Lower leg skin (tissue), 4 donors: ENCODE measurements around the gene RNF13. TPM values are rescaled to one million over a fixed set of nuclear protein-coding genes. Genes with fewer than 3 reads are reported as not detected.
"Not testable (repeated sequence)": the region's sequence is repeated elsewhere in the genome, so short reads cannot be mapped to it uniquely, and the experiment has no call there.

Experiments
- DNase-seq, 2 donors: peaks; one replicate each; pipeline ENCODE4 v3.0.0-alpha.2; 2019; ENCODE audit warnings: low spot score in 2 of 2
- H3K4me3 ChIP-seq: fragments of 200-600 bp; sonication (generic); 2 replicates; pipeline ENCODE4 v1.5.1; 2017; ENCODE audit warnings: mild to moderate bottlenecking, low read depth; ENCODE audit not compliant: poor library complexity, severe bottlenecking
- CTCF ChIP-seq, 3 donors: fragments of 450-650 bp; IDR thresholded peaks; one replicate each; pipeline ENCODE4 v1.5.1; 2016; ENCODE audit warnings: antibody characterized with exemption in 3 of 3, mild to moderate bottlenecking in 3 of 3, moderate library complexity in 2 of 3
- POLR2A ChIP-seq, 2 donors: fragments of 450-650 bp; IDR thresholded peaks; one replicate each; pipeline ENCODE4 v1.6.1; 2016 to 2017; ENCODE audit warnings: antibody characterized with exemption in 2 of 2, mild to moderate bottlenecking in 1 of 2, moderate library complexity in 1 of 2
- WGBS, 2 donors: methylation state at CpG; one replicate each; pipeline ENCODE4 v1.1.5; 2018; 5-methylcytosine and 5-hydroxymethylcytosine counted together
- intact Hi-C: fragments of 100-400 bp; cut with DNase I; formaldehyde crosslinking; loops from one replicate; pipeline ENCODE4 v1.15.0; 2023; ENCODE audit warnings: low total_unique reads
- total RNA-seq, 4 donors: library from RNA; depleted of rRNA; stranded (reverse); fragments of >200 nt; gene quantifications; one replicate each; pipeline ENCODE4 v1.1.0, GENCODE V29; 2016

Gene RNF13
- total RNA-seq, 4 donors from 2014 or later: 53.1 to 101 (median 86.5) TPM

GRCh38 chr3:149975919-149976318, 162.9 kb downstream of the RNF13 start:
- no peak for DNase-seq
- intact Hi-C loops: loop anchor here (10.0 kb wide), 1 partner anchor 239 kb away; no protein-coding TSS in a partner anchor
- no peak overlapping the region for H3K4me3 ChIP-seq
- TF ChIP-seq CTCF (IDR thresholded peaks at IDR 0.05) (no peak), POLR2A (IDR thresholded peaks at IDR 0.05) (no peak)

- no peak overlapping the region for H3K4me3 ChIP-seq
- DNase-seq: no peak
- WGBS, 2 donors: 33 to 34% methylated on average over 2 of the region's 2 CpGs
- TF ChIP-seq CTCF (IDR thresholded peaks at IDR 0.05) (no peak), POLR2A (IDR thresholded peaks at IDR 0.05) (no peak)
- intact Hi-C loops: loop anchor here (10.0 kb wide), 1 partner anchor 237 kb away; no protein-coding TSS in a partner anchor
Observed at GRCh38 chr3:149977386-149977785, 164.4 kb downstream of the RNF13 start.

- intact Hi-C loops, H3K4me3 ChIP-seq, DNase-seq: not testable (repeated sequence)
- 71 to 83% methylated on average over 3 to 6 of the region's 10 CpGs for whole genome bisulfite sequencing, 2 donors
Observed at GRCh38 chr3:149981979-149982378, 169.0 kb downstream of the RNF13 start.

- DNase-seq, H3K4me3 ChIP-seq, intact Hi-C loops: not testable (repeated sequence)
- WGBS, 2 donors: 97 to 98% methylated on average over 32 of the region's 32 CpGs
Observed at GRCh38 chr3:149983053-149983452, 170.0 kb downstream of the RNF13 start.

- 91 to 92% methylated on average over 4 of the region's 4 CpGs for WGBS, 2 donors
- no peak for DNase-seq
- intact Hi-C loops: no loop called here
- TF ChIP-seq POLR2A (IDR thresholded peaks at IDR 0.05) (no peak), CTCF (IDR thresholded peaks at IDR 0.05) (no peak)
- H3K4me3 ChIP-seq: no peak overlapping the region
Observed at GRCh38 chr3:149983628-149984027, 170.6 kb downstream of the RNF13 start.

- DNase-seq: no peak
- H3K4me3 ChIP-seq: no peak overlapping the region
- WGBS, 2 donors: 91% methylated on average over 2 of the region's 2 CpGs
- intact Hi-C loops: no loop called here
- TF ChIP-seq CTCF (IDR thresholded peaks at IDR 0.05) (no peak), POLR2A (IDR thresholded peaks at IDR 0.05) (no peak)
Observed at GRCh38 chr3:149989307-149989706, 176.3 kb downstream of the RNF13 start.

GRCh38 chr3:149990423-149990948, 177.5 kb downstream of the RNF13 start:
- H3K4me3 ChIP-seq: no peak overlapping the region
- intact Hi-C loops: no loop called here
- 77 to 85% methylated on average over 1 of the region's 1 CpG for WGBS, 2 donors
- DNase-seq: no peak
- TF ChIP-seq POLR2A (IDR thresholded peaks at IDR 0.05) (no peak), CTCF (IDR thresholded peaks at IDR 0.05) (no peak)
